Astrocyte (in vitro differentiated cells and primary cell): Measurements from ENCODE around the gene HIRIP3. TPM values are rescaled to one million over a fixed set of nuclear protein-coding genes. Genes with fewer than 3 reads are reported as not detected.

ENCODE experiments used
- DNase-seq: peaks from one replicate; pipeline ENCODE4 v3.0.0-alpha.2; 2010; ENCODE audit warnings: low read depth
- FAIRE-seq: peaks from 2 replicates; lab custom pipeline; 2011; peaks lifted over from hg19 to GRCh38; lab: Jason Lieb, UNC
- H2AFZ ChIP-seq: 2 replicates; pipeline ENCODE4 v1.6.0; 2012; ENCODE audit warnings: low read depth, low read length, inconsistent platforms
- H3K27ac ChIP-seq: 2 replicates; pipeline ENCODE4 v1.5.1; 2011; ENCODE audit warnings: low read depth, low read length, inconsistent platforms
- H3K27me3 ChIP-seq: 2 replicates; pipeline ENCODE4 v1.6.0; 2011; ENCODE audit warnings: low read length, inconsistent platforms; ENCODE audit not compliant: insufficient read depth
- H3K36me3 ChIP-seq: 2 replicates; pipeline ENCODE4 v1.5.1; 2011; ENCODE audit warnings: low read length, inconsistent platforms; ENCODE audit not compliant: insufficient read depth
- H3K4me1 ChIP-seq: 2 replicates; pipeline ENCODE4 v1.5.1; 2011; ENCODE audit warnings: low read length, inconsistent platforms; ENCODE audit not compliant: insufficient read depth
- H3K4me2 ChIP-seq: 2 replicates; pipeline ENCODE4 v1.6.0; 2012; ENCODE audit warnings: low read length, inconsistent platforms
- H3K4me3 ChIP-seq: 2 replicates; pipeline ENCODE4 v1.5.1; 2011; ENCODE audit warnings: low read depth, mild to moderate bottlenecking, low read length, inconsistent platforms; ENCODE audit not compliant: insufficient read depth
- H3K79me2 ChIP-seq: 2 replicates; pipeline ENCODE4 v1.6.0; 2012; ENCODE audit warnings: mild to moderate bottlenecking, low read length, inconsistent platforms; ENCODE audit not compliant: insufficient read depth
- H3K9ac ChIP-seq: 2 replicates; pipeline ENCODE4 v1.6.0; 2012; ENCODE audit warnings: mild to moderate bottlenecking, low read length, inconsistent platforms
- H3K9me3 ChIP-seq: 2 replicates; pipeline ENCODE4 v1.5.1; 2012; ENCODE audit warnings: low read depth, mild to moderate bottlenecking, low read length, inconsistent platforms; ENCODE audit not compliant: insufficient read depth
- H4K20me1 ChIP-seq: 2 replicates; pipeline ENCODE4 v1.6.0; 2012; ENCODE audit warnings: low read length, inconsistent platforms; ENCODE audit not compliant: insufficient read depth
- H3K27ac Mint-ChIP-seq: one replicate; pipeline ENCODE4 v1.8.0; 2021; ENCODE audit warnings: mild to moderate bottlenecking, mixed read lengths; ENCODE audit not compliant: unreplicated experiment
- H3K27me3 Mint-ChIP-seq: one replicate; pipeline ENCODE4 v1.8.0; 2021; ENCODE audit warnings: low read depth, mixed read lengths; ENCODE audit not compliant: unreplicated experiment
- H3K36me3 Mint-ChIP-seq: one replicate; pipeline ENCODE4 v1.8.0; 2021; ENCODE audit warnings: low read depth, mixed read lengths; ENCODE audit not compliant: unreplicated experiment
- H3K4me1 Mint-ChIP-seq: one replicate; pipeline ENCODE4 v1.8.0; 2021; ENCODE audit warnings: low read depth, mixed read lengths; ENCODE audit not compliant: unreplicated experiment
- H3K4me3 Mint-ChIP-seq: one replicate; pipeline ENCODE4 v1.8.0; 2021; ENCODE audit warnings: mild to moderate bottlenecking, moderate library complexity, mixed read lengths; ENCODE audit not compliant: unreplicated experiment
- H3K9me3 Mint-ChIP-seq: one replicate; pipeline ENCODE4 v1.8.0; 2021; ENCODE audit warnings: mild to moderate bottlenecking, mixed read lengths; ENCODE audit not compliant: unreplicated experiment
- CTCF ChIP-seq: IDR thresholded peaks from 2 replicates; pipeline ENCODE4 v1.5.1; 2011; ENCODE audit warnings: low read depth, mild to moderate bottlenecking, inconsistent platforms, low read length, moderate library complexity; ENCODE audit not compliant: insufficient read depth
- EZH2 ChIP-seq: IDR thresholded peaks from 2 replicates; pipeline ENCODE4 v1.6.1; 2012; ENCODE audit warnings: mild to moderate bottlenecking, low read length, inconsistent platforms; ENCODE audit not compliant: insufficient read depth
- total RNA-seq: library from RNA; stranded (reverse); gene quantifications from 2 replicates; pipeline ENCODE4 v1.2.1, GENCODE V29; 2021

The HIRIP3 gene
- total RNA-seq, 1 donor from 2014 or later, result 4.3 TPM

GRCh38 chr16:29986931-29987330 is 8.5 kb downstream of the HIRIP3 start:
- TF ChIP-seq EZH2 (no peak), CTCF (no peak)
- no peaks in the 10 kb centered on the region for H3K27me3 Mint-ChIP-seq
- H2AFZ ChIP-seq, result no peak overlapping the region
- no peak overlapping the region for H3K27ac Mint-ChIP-seq
- no peak overlapping the region for H3K27ac ChIP-seq
- H3K4me3 ChIP-seq, result no peak overlapping the region
- H3K4me2 ChIP-seq, result no peak overlapping the region
- no peaks in the 10 kb centered on the region for H3K9me3 Mint-ChIP-seq
- FAIRE-seq (no peak), DNase-seq (no peak)
- no peaks in the 10 kb centered on the region for H3K4me1 Mint-ChIP-seq
- no peak overlapping the region for H3K4me3 Mint-ChIP-seq
- H3K36me3 ChIP-seq, result peaks cover 49% of the 10 kb centered on the region
- no peaks in the 10 kb centered on the region for H3K4me1 ChIP-seq
- peaks cover 48% of the 10 kb centered on the region for H4K20me1 ChIP-seq
- no peak overlapping the region for H3K9ac ChIP-seq
- peaks cover 16% of the 10 kb centered on the region for H3K36me3 Mint-ChIP-seq
- no peaks in the 10 kb centered on the region for H3K9me3 ChIP-seq
- H3K79me2 ChIP-seq, result no peaks in the 10 kb centered on the region
- H3K27me3 ChIP-seq, result no peaks in the 10 kb centered on the region

- FAIRE-seq (no peak), DNase-seq (no peak)
- TF ChIP-seq EZH2 (no peak), CTCF (no peak)
- Mint-ChIP-seq H3K9me3 (no peaks in the 10 kb centered on the region), H3K27me3 (no peaks in the 10 kb centered on the region), H3K36me3 (peaks cover 16% of the 10 kb centered on the region), H3K4me1 (no peaks in the 10 kb centered on the region), H3K27ac (no peak overlapping the region), H3K4me3 (no peak overlapping the region)
- Histone ChIP-seq H3K4me1 (no peaks in the 10 kb centered on the region), H3K4me3 (no peak overlapping the region), H3K79me2 (no peaks in the 10 kb centered on the region), H3K36me3 (peaks cover 56% of the 10 kb centered on the region), H3K27ac (no peak overlapping the region), H3K9ac (no peak overlapping the region), H3K4me2 (no peak overlapping the region), H2AFZ (no peak overlapping the region), H4K20me1 (peaks cover 49% of the 10 kb centered on the region), H3K9me3 (no peaks in the 10 kb centered on the region), H3K27me3 (no peaks in the 10 kb centered on the region)
These were observed 9.2 kb downstream of the HIRIP3 start for GRCh38 chr16:29986231-29986630.

- Histone ChIP-seq H3K79me2 (peaks cover 2% of the 10 kb centered on the region), H3K4me3 (no peak overlapping the region), H3K36me3 (peaks cover 63% of the 10 kb centered on the region), H2AFZ (no peak overlapping the region), H4K20me1 (peaks cover 54% of the 10 kb centered on the region), H3K27me3 (no peaks in the 10 kb centered on the region), H3K27ac (no peak overlapping the region), H3K4me2 (no peak overlapping the region), H3K4me1 (no peaks in the 10 kb centered on the region), H3K9ac (no peak overlapping the region), H3K9me3 (no peaks in the 10 kb centered on the region)
- Mint-ChIP-seq H3K9me3 (no peaks in the 10 kb centered on the region), H3K36me3 (peaks cover 15% of the 10 kb centered on the region), H3K4me3 (no peak overlapping the region), H3K27ac (no peak overlapping the region), H3K27me3 (no peaks in the 10 kb centered on the region), H3K4me1 (no peaks in the 10 kb centered on the region)
- FAIRE-seq (no peak), DNase-seq (no peak)
- TF ChIP-seq CTCF, result no peak
- TF ChIP-seq EZH2, result no peak
These were observed 10.1 kb downstream of the HIRIP3 start for GRCh38 chr16:29985271-29985811.
